ENCODE data around the gene ZNF701. TPM values are rescaled to one million over a fixed set of nuclear protein-coding genes. Genes with fewer than 3 reads are reported as not detected.
"Not testable (repeated sequence)": the region's sequence is repeated elsewhere in the genome, so short reads cannot be mapped to it uniquely, and the experiment has no call there.

ZNF701 gene
- total and polyA plus RNA-seq, 2 experiments from 2014 or later = 11.0 to 13.5 TPM

- Histone ChIP-seq H3K9me3 (ENCODE audit: low read depth) (no peaks in the 10 kb centered on the region), H3K27ac (no peak overlapping the region)
Measured at GRCh38 chr19:52566121-52566520, 4.0 kb upstream of the ZNF701 start.

DNA sequence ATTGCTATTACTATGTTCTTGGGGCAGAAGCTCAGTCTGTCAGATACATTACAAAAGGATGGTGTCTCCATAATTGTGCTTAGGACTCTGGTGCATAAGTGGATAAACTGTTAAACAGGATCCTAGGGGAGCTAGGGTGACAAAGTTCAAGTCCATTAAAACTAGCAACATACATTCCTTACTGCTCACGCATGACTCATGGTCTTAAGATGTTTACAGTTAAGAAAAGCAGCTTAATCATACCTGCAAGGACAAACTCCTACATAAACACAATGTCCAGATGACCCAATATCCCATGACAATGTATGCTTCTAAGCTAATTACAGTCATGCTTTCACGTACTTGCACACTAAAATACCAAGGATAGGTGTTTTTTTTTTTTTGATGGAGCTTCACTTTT is 3.5 kb upstream of the ZNF701 start:
- peak in 1 of 2 donors; percentile 14 for DNase-seq (ENCODE audit: low read depth in 1 of 2, low spot score in 1 of 2)
- Histone ChIP-seq H3K4me1 (ENCODE audit: low read depth) (peaks cover 5% of the 10 kb centered on the region), H3K27me3 (no peaks in the 10 kb centered on the region), H3K27ac (no peak overlapping the region), H3K36me3 (no peaks in the 10 kb centered on the region), H3K4me3 (no peak overlapping the region), H3K9me3 (ENCODE audit: low read depth) (no peaks in the 10 kb centered on the region)
- no peak for TF ChIP-seq CTCF (IDR thresholded peaks at IDR 0.05; ENCODE audit: low read depth, low read length)

More at GRCh38 chr19:52566121-52566520, 4.0 kb upstream of the ZNF701 start:
- Histone ChIP-seq H3K36me3 (no peaks in the 10 kb centered on the region), H3K4me3 (no peak overlapping the region), H3K27me3 (no peaks in the 10 kb centered on the region), H3K4me1 (ENCODE audit: low read depth) (peaks cover 5% of the 10 kb centered on the region)
- no peak for TF ChIP-seq CTCF (IDR thresholded peaks at IDR 0.05; ENCODE audit: low read depth, low read length)
- DNase-seq (ENCODE audit: low read depth in 1 of 2, low spot score in 1 of 2) = no peak

GRCh38 chr19:52567921-52568320 is 2.2 kb upstream of the ZNF701 start:
- H3K27ac ChIP-seq = no peak overlapping the region
- no peaks in the 10 kb centered on the region for H3K27me3 ChIP-seq
- no peaks in the 10 kb centered on the region for H3K36me3 ChIP-seq
- no peak for DNase-seq (ENCODE audit: low read depth in 1 of 2, low spot score in 1 of 2)
- H3K4me1 ChIP-seq (ENCODE audit: low read depth) = peaks cover 5% of the 10 kb centered on the region
- no peaks in the 10 kb centered on the region for H3K9me3 ChIP-seq (ENCODE audit: low read depth)
- no peak for TF ChIP-seq CTCF (IDR thresholded peaks at IDR 0.05; ENCODE audit: low read depth, low read length)
- H3K4me3 ChIP-seq = no peak overlapping the region

DNA sequence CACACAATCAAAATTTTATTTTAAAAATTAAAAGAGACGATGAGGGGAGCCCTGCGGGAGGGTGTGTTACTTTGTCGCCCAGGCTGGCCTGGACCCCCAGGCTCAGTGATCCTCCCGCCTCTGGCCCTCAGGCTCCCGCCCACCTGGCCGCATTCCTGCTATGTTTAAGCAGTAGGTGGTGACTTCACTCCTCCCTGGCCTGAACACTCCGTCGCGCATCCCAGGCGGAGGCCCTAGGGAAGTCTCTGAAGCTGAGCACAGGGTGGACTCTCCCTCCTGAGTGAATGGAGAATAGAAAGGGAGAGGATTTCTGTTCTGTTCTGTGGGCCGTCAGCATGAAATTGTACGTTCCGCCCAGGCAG is 468 bp upstream of the ZNF701 start:
- Histone ChIP-seq H3K27ac (peak overlapping the region; percentile 91), H3K4me3 (peak overlapping the region; percentile 67)
- not testable (repeated sequence) for H3K4me1 ChIP-seq (ENCODE audit: low read depth); H3K9me3 ChIP-seq (ENCODE audit: low read depth); H3K27me3 ChIP-seq; H3K36me3 ChIP-seq
- peak in 1 of 2 donors; percentile 57 for DNase-seq (ENCODE audit: low read depth in 1 of 2, low spot score in 1 of 2)

- peaks cover 13% of the 10 kb centered on the region for H3K36me3 ChIP-seq
- no peak overlapping the region for H3K4me3 ChIP-seq
- no peak overlapping the region for H3K27ac ChIP-seq
- no peaks in the 10 kb centered on the region for H3K27me3 ChIP-seq
- no peaks in the 10 kb centered on the region for H3K9me3 ChIP-seq (ENCODE audit: low read depth)
- DNase-seq (ENCODE audit: low read depth in 1 of 2, low spot score in 1 of 2) = peak in 1 of 2 donors; percentile 26
- no peaks in the 10 kb centered on the region for H3K4me1 ChIP-seq (ENCODE audit: low read depth)
- no peak for TF ChIP-seq CTCF (IDR thresholded peaks at IDR 0.05; ENCODE audit: low read depth, low read length)
Measured at GRCh38 chr19:52584736-52585440, 14.8 kb downstream of the ZNF701 start.

GRCh38 chr19:52585604-52586003 is 15.5 kb downstream of the ZNF701 start:
- Histone ChIP-seq H3K27ac (no peak overlapping the region), H3K27me3 (no peaks in the 10 kb centered on the region), H3K4me3 (no peak overlapping the region), H3K36me3 (peaks cover 13% of the 10 kb centered on the region), H3K4me1 (ENCODE audit: low read depth) (no peaks in the 10 kb centered on the region), H3K9me3 (ENCODE audit: low read depth) (no peaks in the 10 kb centered on the region)
- DNase-seq (ENCODE audit: low read depth in 1 of 2, low spot score in 1 of 2) = no peak
- no peak for TF ChIP-seq CTCF (IDR thresholded peaks at IDR 0.05; ENCODE audit: low read depth, low read length)
